Sigmoid colon (tissue), 7 donors: Measurements from ENCODE around the gene WDR86. TPM values are rescaled to one million over a fixed set of nuclear protein-coding genes. Genes with fewer than 3 reads are reported as not detected.
A peak's percentile ranks its signal among the peaks of the same experiment; 100 is the strongest.

Source experiments
- DNase-seq: peaks from one replicate; pipeline ENCODE4 v3.0.0-alpha.2; 2019
- H3K27ac ChIP-seq, 4 donors: fragments of 200-600 bp; sonication (generic); one replicate each; pipeline ENCODE4 v1.5.1; 2016 to 2019; ENCODE audit warnings: mild to moderate bottlenecking in 1 of 4
- H3K27me3 ChIP-seq, 3 donors: fragments of 200-600 bp; sonication (generic); one replicate each; pipeline ENCODE4 v1.5.1; 2019; ENCODE audit warnings: mild to moderate bottlenecking in 1 of 3
- H3K36me3 ChIP-seq, 4 donors: fragments of 200-600 bp; sonication (generic); one replicate each; pipeline ENCODE4 v1.5.1; 2016 to 2019
- H3K4me1 ChIP-seq, 4 donors: fragments of 200-600 bp; sonication (generic); one replicate each; pipeline ENCODE4 v1.5.1; 2017 to 2019
- H3K4me3 ChIP-seq, 4 donors: fragments of 200-600 bp; sonication (generic); one replicate each; pipeline ENCODE4 v1.5.1; 2017 to 2019; ENCODE audit warnings: mild to moderate bottlenecking in 2 of 4, moderate library complexity in 1 of 4
- H3K9me3 ChIP-seq, 4 donors: fragments of 200-600 bp in 3 of 4; sonication (generic) in 3 of 4; one replicate each; pipeline versions ENCODE4 v1.5.1 to v1.6.1; 2013 to 2019
- EP300 ChIP-seq, 4 donors: sonication (generic); formaldehyde crosslinking; IDR thresholded peaks; one replicate each; pipeline ENCODE4 v1.6.1; 2017; ENCODE audit warnings: antibody characterized with exemption in 4 of 4
- POLR2A ChIP-seq, 2 donors: fragments of 450-650 bp; IDR thresholded peaks; one replicate each; pipeline ENCODE4 v1.6.1; 2016; ENCODE audit warnings: antibody characterized with exemption in 2 of 2, mild to moderate bottlenecking in 2 of 2, moderate library complexity in 2 of 2
- POLR2AphosphoS5 ChIP-seq, 4 donors: sonication (generic); formaldehyde crosslinking; IDR thresholded peaks; one replicate each; pipeline ENCODE4 v1.6.1; 2017; ENCODE audit warnings: antibody characterized with exemption in 4 of 4
- WGBS, 2 donors: extraction: QIAGEN DNeasy Blood & Tissue Kit; methylation state at CpG; one replicate each; pipeline ENCODE4 v1.1.7; 2013; 5-methylcytosine and 5-hydroxymethylcytosine counted together
- intact Hi-C: fragments of 100-400 bp; cut with DNase I; formaldehyde crosslinking; loops from one replicate; pipeline ENCODE4 v1.15.1; 2023
- polyA plus RNA-seq, 3 donors: library from polyadenylated mRNA; stranded (reverse); fragments of 200-250 nt; gene quantifications; one replicate each; pipeline ENCODE4 v1.2.3, GENCODE V29; 2013
- total RNA-seq, 4 donors: library from RNA; depleted of rRNA; stranded (reverse); fragments of >200 nt; gene quantifications; one replicate each; pipeline ENCODE4 v1.1.0, GENCODE V29; 2016
- TF ChIP-seq, protein P1 (sequence below), 4 experiments: fragments of 450-650 bp in 3 of 4; fragments of 200-600 bp in 1 of 4; IDR thresholded peaks; one replicate each; pipeline ENCODE4 v1.5.1; 2016 to 2019; ENCODE audit warnings: antibody characterized with exemption in 4 of 4, mild to moderate bottlenecking in 3 of 4, moderate library complexity in 2 of 4
- donor health status: healthy with polysubstance abuse.
- donor health status: Bipolar disorder and iron deficiency.
- donor health status: healthy.

WDR86 gene
- total and polyA plus RNA-seq, 7 donors, result 0.46 to 23.8 (median 14.4) TPM

GRCh38 chr7:151378496-151379192, 31.2 kb downstream of the WDR86 start:
- no peak for TF ChIP-seq POLR2A (IDR thresholded peaks at IDR 0.05)
- no peak for TF ChIP-seq POLR2AphosphoS5 (IDR thresholded peaks at IDR 0.05)
- no peak for TF ChIP-seq EP300 (IDR thresholded peaks at IDR 0.05)
- TF ChIP-seq, protein P1, sequence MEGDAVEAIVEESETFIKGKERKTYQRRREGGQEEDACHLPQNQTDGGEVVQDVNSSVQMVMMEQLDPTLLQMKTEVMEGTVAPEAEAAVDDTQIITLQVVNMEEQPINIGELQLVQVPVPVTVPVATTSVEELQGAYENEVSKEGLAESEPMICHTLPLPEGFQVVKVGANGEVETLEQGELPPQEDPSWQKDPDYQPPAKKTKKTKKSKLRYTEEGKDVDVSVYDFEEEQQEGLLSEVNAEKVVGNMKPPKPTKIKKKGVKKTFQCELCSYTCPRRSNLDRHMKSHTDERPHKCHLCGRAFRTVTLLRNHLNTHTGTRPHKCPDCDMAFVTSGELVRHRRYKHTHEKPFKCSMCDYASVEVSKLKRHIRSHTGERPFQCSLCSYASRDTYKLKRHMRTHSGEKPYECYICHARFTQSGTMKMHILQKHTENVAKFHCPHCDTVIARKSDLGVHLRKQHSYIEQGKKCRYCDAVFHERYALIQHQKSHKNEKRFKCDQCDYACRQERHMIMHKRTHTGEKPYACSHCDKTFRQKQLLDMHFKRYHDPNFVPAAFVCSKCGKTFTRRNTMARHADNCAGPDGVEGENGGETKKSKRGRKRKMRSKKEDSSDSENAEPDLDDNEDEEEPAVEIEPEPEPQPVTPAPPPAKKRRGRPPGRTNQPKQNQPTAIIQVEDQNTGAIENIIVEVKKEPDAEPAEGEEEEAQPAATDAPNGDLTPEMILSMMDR (IDR thresholded peaks at IDR 0.05), result no peak
- H3K36me3 ChIP-seq, result peaks cover 23 to 63% (median 29%) of the 10 kb centered on the region in 4 donors
- peaks cover 12 to 27% (median 18%) of the 10 kb centered on the region in 3 donors for H3K27me3 ChIP-seq
- peaks cover 0 to 20% (median 18%) of the 10 kb centered on the region in 4 donors for H3K4me1 ChIP-seq
- intact Hi-C loops, result no loop called here
- no peak overlapping the region for H3K27ac ChIP-seq
- 89 to 91% methylated on average over 17 of the region's 17 CpGs for WGBS, 2 donors
- H3K9me3 ChIP-seq, result no peaks in the 10 kb centered on the region
- no peak for DNase-seq
- no peak overlapping the region for H3K4me3 ChIP-seq

GRCh38 chr7:151378011-151378410, 31.8 kb downstream of the WDR86 start:
- Histone ChIP-seq H3K27me3 (peaks cover 12 to 22% (median 18%) of the 10 kb centered on the region in 3 donors), H3K36me3 (peaks cover 23 to 67% (median 30%) of the 10 kb centered on the region in 4 donors), H3K4me1 (peaks cover 0 to 20% (median 18%) of the 10 kb centered on the region in 4 donors), H3K27ac (no peak overlapping the region), H3K9me3 (no peaks in the 10 kb centered on the region), H3K4me3 (no peak overlapping the region)
- intact Hi-C loops, result no loop called here
- no peak for DNase-seq
- 93 to 94% methylated on average over 9 of the region's 9 CpGs for WGBS, 2 donors
- TF ChIP-seq POLR2A (IDR thresholded peaks at IDR 0.05) (no peak), EP300 (IDR thresholded peaks at IDR 0.05) (no peak), POLR2AphosphoS5 (IDR thresholded peaks at IDR 0.05) (no peak)
- TF ChIP-seq, protein P1 (IDR thresholded peaks at IDR 0.05), result no peak

DNA sequence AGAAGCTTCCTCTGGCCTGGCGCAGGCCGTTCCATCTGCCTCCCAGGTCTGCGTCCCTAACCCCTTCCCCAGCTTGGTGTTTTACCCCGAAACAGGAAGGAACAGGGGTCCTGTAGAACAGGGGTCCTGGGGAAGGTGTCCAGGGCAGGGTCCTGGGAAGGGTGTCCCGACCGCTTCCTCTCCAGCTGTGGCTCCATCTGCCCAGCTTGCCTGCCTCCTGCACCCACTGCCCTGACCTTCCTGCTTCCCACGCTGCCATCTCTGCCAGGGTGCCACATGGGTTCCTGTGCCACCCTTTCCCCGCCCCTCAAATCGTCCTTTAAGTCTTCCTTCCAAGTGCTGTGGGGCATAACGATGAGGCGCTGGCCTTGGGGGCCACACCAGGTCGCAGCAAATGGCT, 32.4 kb downstream of the WDR86 start:
- intact Hi-C loops, result no loop called here
- 91 to 95% methylated on average over 12 of the region's 12 CpGs for WGBS, 2 donors
- Histone ChIP-seq H3K4me1 (peaks cover 0 to 19% (median 17%) of the 10 kb centered on the region in 4 donors), H3K27me3 (peaks cover 8 to 16% (median 14%) of the 10 kb centered on the region in 3 donors), H3K4me3 (no peak overlapping the region), H3K27ac (no peak overlapping the region), H3K36me3 (peaks cover 23 to 67% (median 30%) of the 10 kb centered on the region in 4 donors), H3K9me3 (no peaks in the 10 kb centered on the region)
- TF ChIP-seq, protein P1 (IDR thresholded peaks at IDR 0.05), result no peak
- TF ChIP-seq EP300 (IDR thresholded peaks at IDR 0.05), result no peak
- no peak for TF ChIP-seq POLR2A (IDR thresholded peaks at IDR 0.05)
- TF ChIP-seq POLR2AphosphoS5 (IDR thresholded peaks at IDR 0.05), result no peak
- peak; percentile 46 for DNase-seq

GRCh38 chr7:151376218-151376902, 33.5 kb downstream of the WDR86 start:
- Histone ChIP-seq H3K27ac (no peak overlapping the region), H3K9me3 (no peaks in the 10 kb centered on the region), H3K4me1 (peaks cover 0 to 9% (median 7%) of the 10 kb centered on the region in 4 donors), H3K27me3 (peaks cover 0 to 5% (median 3%) of the 10 kb centered on the region in 3 donors), H3K36me3 (peaks cover 23 to 74% (median 30%) of the 10 kb centered on the region in 4 donors), H3K4me3 (no peak overlapping the region)
- peak; percentile 62 for DNase-seq
- no peak for TF ChIP-seq POLR2AphosphoS5 (IDR thresholded peaks at IDR 0.05)
- no peak for TF ChIP-seq POLR2A (IDR thresholded peaks at IDR 0.05)
- TF ChIP-seq EP300 (IDR thresholded peaks at IDR 0.05), result no peak
- TF ChIP-seq, protein P1 (IDR thresholded peaks at IDR 0.05), result no peak
- 97% methylated on average over 33 of the region's 33 CpGs for WGBS, 2 donors
- intact Hi-C loops, result no loop called here
